ENCODE results near the gene PCTP.
A peak's percentile ranks its signal among the peaks of the same experiment; 100 is the strongest.

PCTP gene

GRCh38 chr17:55727920-55728319 lies 22.9 kb upstream of the PCTP start:
- DNase-seq (ENCODE audit: low spot score): no peak

- DNase-seq (ENCODE audit: low spot score): no peak
Observed at GRCh38 chr17:55728361-55728760, 22.5 kb upstream of the PCTP start.

DNA sequence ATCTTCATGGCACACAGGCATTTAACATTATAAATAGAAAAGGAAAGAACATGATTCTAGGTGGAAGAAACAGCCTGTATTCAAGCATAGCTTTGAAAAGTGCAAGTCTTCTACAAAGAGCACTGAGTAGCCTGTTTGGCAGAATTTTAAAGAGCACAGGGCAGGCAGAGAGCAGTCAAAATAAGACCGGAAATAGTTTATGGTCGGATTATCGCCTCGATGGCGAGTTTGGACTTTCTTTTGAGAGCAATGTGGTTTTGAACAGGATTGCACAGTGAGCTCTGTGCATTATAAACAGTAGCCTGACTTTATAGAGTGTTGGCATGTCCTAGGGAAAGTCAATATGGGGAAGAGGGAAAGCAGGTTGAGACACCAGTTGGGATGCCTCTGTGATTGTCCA lies 22.0 kb upstream of the PCTP start:
- no peak for DNase-seq (ENCODE audit: low spot score)

DNA sequence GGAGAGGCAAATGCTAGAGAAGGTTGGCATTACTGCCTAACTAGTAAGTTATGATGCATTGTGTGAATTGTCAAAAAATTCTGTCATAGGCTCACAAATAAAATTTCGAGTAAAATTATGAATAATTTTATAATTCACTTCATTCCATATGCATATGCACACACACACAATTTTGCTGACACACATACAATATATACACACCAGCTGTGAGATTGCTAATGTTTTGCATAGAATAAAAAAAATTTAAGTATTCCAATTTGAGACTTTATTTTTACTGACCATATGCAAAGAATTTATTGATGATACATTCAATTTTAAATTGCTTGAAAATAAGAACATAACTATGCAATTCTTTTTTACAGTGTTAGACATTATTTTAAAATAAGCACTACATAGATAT lies 21.4 kb upstream of the PCTP start:
- DNase-seq (ENCODE audit: low spot score): no peak

- no peak for DNase-seq (ENCODE audit: low spot score)
Observed at GRCh38 chr17:55730380-55730779, 20.5 kb upstream of the PCTP start.

- no peak for DNase-seq (ENCODE audit: low spot score)
Observed at GRCh38 chr17:55730808-55731207, 20.0 kb upstream of the PCTP start.

GRCh38 chr17:55731586-55732250 lies 19.1 kb upstream of the PCTP start:
- no peak for DNase-seq (ENCODE audit: low spot score)

GRCh38 chr17:55734128-55734781 lies 16.6 kb upstream of the PCTP start:
- no peak for DNase-seq (ENCODE audit: low spot score)

DNA sequence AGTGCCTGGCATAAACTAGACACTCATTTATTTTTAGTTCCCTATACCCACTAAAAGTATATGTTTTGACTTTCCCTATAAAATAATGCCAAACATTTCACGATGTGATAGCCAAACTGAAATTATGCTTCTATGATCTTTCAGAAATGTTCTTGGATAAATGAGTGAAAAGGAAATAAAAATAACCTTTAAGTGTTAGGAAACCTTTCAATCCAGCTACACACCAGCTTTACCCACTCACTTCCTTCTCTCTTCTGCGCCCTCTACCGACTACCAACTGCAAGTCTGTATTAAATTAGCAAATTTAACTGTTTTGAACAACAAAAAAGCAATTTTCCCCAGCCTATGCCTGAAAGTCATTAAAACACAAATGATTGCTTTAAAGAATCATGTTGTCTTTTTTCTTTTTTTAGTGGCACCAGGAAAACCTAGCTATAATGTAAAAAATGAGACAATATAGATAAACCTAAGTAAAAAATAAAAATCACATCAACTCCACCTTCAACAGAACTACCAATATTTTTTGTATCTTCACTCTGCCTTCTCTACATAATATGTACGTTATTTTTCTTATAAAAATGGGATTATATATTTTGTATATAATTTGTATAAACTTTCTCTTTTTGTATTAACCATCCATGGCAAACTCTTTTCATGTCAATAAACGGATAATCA lies 15.0 kb upstream of the PCTP start:
- DNase-seq (ENCODE audit: low spot score): peak; percentile 46

- DNase-seq (ENCODE audit: low spot score): no peak
Observed at GRCh38 chr17:55737976-55738501, 12.8 kb upstream of the PCTP start.

- no peak for DNase-seq (ENCODE audit: low spot score)
Observed at GRCh38 chr17:55740511-55741355, 10.1 kb upstream of the PCTP start.

DNA sequence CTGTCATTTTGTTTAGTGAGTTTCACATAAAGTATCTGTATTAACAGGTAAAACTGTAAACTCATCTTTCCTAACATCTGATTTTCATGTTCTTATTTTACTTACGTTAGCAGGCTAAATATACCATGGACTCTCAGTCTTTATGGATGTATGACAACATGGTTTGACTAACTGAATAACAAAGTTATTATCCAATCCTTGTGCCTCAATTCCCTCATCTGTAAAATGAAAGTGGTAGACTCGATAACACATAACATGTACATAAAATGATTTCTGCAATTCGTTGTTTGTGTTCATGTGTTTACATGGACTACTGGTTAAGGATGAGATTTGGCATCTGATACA lies 9.5 kb upstream of the PCTP start:
- no peak for DNase-seq (ENCODE audit: low spot score)

DNA sequence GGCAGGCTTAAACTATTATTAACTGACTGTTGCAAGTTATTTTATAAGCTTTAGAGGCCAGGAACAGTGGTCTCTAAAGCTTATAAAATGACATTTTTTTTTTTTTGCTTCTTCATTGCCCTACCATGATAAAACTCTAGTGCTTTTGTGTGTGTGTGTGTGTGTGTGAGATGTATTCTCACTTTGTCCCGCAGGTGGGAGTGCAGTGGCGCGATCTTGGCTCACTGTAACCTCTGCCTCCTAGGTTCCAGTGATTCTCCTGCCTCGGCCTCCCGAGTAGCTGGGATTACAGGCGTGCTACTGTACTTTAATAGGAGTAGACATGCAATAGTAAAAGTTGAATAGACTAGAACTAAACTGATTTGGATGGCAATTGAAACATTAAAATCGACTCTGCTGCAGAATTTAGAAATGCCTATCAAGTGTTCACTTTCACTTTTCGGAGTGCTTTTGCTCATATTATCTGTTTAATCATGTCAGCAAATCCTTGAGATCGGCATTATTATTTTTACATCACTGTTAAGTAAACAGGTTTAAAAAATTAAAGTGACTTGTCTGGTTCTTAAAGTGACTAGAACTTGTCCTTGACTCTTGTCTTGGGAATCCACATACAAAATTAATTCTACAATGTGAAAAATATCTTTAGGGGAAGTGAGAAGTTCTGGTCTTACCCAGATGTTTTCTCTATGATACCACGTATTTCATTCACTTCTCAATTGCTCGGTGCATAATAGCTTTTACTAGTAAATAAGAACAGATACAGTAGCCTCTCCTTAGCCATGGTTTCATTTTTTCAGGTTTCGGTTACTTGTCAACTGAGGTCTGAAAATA lies 8.4 kb upstream of the PCTP start:
- no peak for DNase-seq (ENCODE audit: low spot score)

DNA sequence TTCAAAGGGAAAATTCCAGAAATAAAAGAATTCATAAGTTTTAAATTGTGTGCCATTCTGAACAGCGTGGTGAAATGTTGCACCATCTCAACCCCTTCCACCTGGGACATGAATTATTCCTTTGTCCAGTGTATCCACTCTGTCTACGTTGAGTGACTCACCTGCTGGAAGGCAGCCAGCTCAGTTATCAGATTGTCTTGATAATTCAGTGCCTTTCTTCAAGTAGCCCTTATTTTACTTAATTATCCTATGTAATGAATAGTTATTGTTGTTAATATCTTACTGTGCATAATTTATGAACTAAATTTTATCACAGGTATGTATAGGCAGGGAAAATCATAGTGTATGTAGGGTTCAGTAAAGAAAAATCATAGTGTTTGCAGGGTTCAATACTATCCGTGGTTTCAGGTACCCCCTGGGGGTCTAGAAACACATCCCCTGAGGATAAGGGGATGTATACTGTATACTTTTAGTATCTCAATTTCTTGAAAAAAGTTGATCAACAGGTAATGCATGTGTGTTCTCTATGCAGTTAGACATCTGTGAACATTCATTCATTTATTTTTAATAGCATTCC lies 7.7 kb upstream of the PCTP start:
- DNase-seq (ENCODE audit: low spot score): no peak

GRCh38 chr17:55745258-55745657 lies 5.6 kb upstream of the PCTP start:
- DNase-seq (ENCODE audit: low spot score): no peak

DNA sequence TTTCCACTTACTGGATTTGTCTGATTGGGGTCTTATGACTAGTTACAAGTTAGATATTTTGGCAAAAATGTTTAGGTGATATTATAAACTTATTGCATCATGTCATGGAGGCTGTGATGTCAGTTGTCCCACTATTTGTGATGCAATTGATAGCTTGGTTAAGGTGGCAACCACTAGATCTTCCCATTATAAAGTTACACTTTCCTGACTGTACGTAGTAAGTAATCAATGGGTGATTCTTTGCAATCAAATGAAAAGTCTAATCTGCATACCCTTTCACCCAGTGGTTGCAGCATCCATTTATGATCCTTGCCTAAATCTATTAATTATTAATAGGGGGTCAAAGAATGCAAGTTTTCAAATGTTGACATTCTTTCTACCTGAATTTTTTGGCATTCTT lies 4.4 kb upstream of the PCTP start:
- DNase-seq (ENCODE audit: low spot score): no peak

GRCh38 chr17:55747209-55747608 lies 3.6 kb upstream of the PCTP start:
- DNase-seq (ENCODE audit: low spot score): no peak

GRCh38 chr17:55748841-55749240 lies 2.0 kb upstream of the PCTP start:
- no peak for DNase-seq (ENCODE audit: low spot score)

DNA sequence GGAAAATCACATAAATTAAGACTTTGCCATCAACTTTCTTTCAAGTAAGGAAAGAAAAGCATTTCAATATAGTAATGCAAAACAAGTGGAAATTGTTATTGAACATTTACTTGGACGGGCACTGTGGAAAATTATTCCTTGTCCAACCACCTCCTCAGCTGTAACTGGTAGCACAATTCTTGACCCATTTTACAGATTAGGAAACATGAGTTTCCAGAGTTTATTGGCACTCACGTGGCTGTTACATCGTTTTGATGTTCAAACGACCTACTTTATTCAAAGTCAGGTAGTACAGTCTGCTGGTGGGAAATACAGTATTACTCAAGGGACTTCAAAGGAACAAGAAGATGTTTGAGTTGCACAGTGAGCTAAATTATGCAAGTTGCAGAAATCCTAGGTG lies 866 bp upstream of the PCTP start:
- no peak for DNase-seq (ENCODE audit: low spot score)

DNA sequence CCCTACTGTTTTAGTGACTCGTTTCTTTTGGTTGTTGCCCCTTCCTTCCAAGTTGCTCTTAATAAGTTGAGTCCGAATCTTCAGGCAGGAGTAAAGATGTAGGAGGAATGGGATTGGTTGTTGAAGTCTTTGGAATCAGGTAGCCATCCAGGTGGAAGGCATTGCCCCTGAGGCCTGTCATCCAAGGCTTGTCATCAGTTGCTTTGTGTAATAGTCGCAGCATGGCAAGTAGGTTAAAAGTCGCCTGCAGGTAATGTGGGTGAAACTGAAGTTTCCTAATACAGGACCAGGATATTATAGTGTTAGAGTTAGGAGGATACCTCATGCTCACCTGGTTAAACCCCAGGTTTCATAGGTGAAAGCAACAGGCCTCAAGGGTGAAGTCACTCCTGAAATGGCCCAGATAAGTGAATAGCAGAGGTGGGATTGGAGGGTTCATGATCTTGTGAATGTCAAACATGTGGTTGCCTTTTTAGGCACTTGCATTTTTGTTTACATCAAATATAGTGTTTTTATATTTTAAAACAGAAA lies 934 bp downstream of the PCTP start:
- no peak for DNase-seq (ENCODE audit: low spot score)

GRCh38 chr17:55756689-55757088 lies 5.8 kb downstream of the PCTP start:
- DNase-seq (ENCODE audit: low spot score): no peak
